ENCODE results near the gene ZBTB8A.

DNA sequence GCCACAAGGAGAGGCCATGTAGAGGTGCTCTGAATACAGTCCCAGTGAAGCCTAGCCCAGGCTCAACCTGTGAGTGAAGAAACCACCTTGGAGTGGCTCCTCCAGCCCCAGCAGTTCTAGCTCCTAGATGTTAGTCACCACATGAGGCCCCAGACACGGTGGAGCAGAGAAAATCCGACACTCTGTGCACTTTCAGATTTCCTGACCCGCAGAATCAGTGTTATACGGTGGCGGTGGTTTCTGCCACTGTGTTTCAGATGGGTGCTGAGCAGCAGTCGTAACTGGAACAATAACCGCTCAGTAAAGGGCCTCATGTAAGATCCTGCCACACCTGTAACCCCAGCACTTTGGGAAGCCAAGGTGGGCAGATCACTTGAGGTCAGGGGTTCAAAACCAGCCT lies 36.1 kb upstream of the ZBTB8A start:
- TF ChIP-seq POLR2AphosphoS5 (IDR thresholded peaks at IDR 0.05; ENCODE audit: borderline replicate concordance, low read depth, low read length) (no peak), EZH2 (IDR thresholded peaks at IDR 0.05) (no peak)

Measured in SK-N-MC (cell line).